CD8-positive, alpha-beta memory T cell (primary cell): ENCODE data around the gene RNF186. TPM values are rescaled to one million over a fixed set of nuclear protein-coding genes. Genes with fewer than 3 reads are reported as not detected.
"Not testable (repeated sequence)": the region's sequence is repeated elsewhere in the genome, so short reads cannot be mapped to it uniquely, and the experiment has no call there.

ENCODE experiments used
- CTCF ChIA-PET: fragments of 350-600 bp; sonication (Branson Sonifier 250); formaldehyde crosslinking; loops from one replicate; lab custom pipeline; 2021; ENCODE audit warnings: antibody characterized with exemption; lab: Charles Lee
- POLR2A ChIA-PET: fragments of 350-600 bp; sonication (Branson Sonifier 250); formaldehyde crosslinking; loops from one replicate; lab custom pipeline; 2021; ENCODE audit warnings: antibody characterized with exemption; lab: Charles Lee
- DNase-seq, 5 donors: peaks; one replicate each; pipeline versions ENCODE4 v3.0.0 to v3.0.0-alpha.2; 2020 to 2022; ENCODE audit warnings: mixed read lengths in 1 of 5
- H3K27ac ChIP-seq: one replicate; pipeline ENCODE4 v1.7.0; 2013; ENCODE audit warnings: low read depth, mild to moderate bottlenecking, low read length, moderate library complexity
- H3K27me3 ChIP-seq: 2 replicates; pipeline ENCODE4 v1.7.0; 2013; ENCODE audit warnings: low read length, mild to moderate bottlenecking; ENCODE audit not compliant: insufficient read depth, poor library complexity, severe bottlenecking
- H3K36me3 ChIP-seq: 2 replicates; pipeline ENCODE4 v1.7.0; 2013; ENCODE audit warnings: mild to moderate bottlenecking, low read length, moderate library complexity; ENCODE audit not compliant: insufficient read depth
- H3K4me1 ChIP-seq: 2 replicates; pipeline ENCODE4 v1.7.0; 2013; ENCODE audit warnings: mild to moderate bottlenecking, low read length, moderate library complexity; ENCODE audit not compliant: insufficient read depth
- H3K4me3 ChIP-seq: 2 replicates; pipeline ENCODE4 v1.7.0; 2013; ENCODE audit warnings: mild to moderate bottlenecking, low read length
- H3K9me3 ChIP-seq: 2 replicates; pipeline ENCODE4 v1.7.0; 2013; ENCODE audit warnings: mild to moderate bottlenecking, low read length
- H3K27ac Mint-ChIP-seq, 8 donors: one replicate each; pipeline ENCODE4 v1.8.0; 2020 to 2021; ENCODE audit warnings: mixed read lengths in 8 of 8, mild to moderate bottlenecking in 6 of 8, inconsistent platforms in 3 of 8, moderate library complexity in 3 of 8
- H3K27me3 Mint-ChIP-seq, 2 donors: one replicate each; pipeline ENCODE4 v1.8.0; 2020 to 2021; ENCODE audit warnings: mixed read lengths in 2 of 2, mild to moderate bottlenecking in 1 of 2, moderate library complexity in 1 of 2
- H3K36me3 Mint-ChIP-seq, 3 donors: one replicate each; pipeline ENCODE4 v1.8.0; 2020 to 2021; ENCODE audit warnings: mixed read lengths in 3 of 3, inconsistent platforms in 1 of 3, mild to moderate bottlenecking in 1 of 3
- H3K4me1 Mint-ChIP-seq, 3 donors: one replicate each; pipeline ENCODE4 v1.8.0; 2020 to 2021; ENCODE audit warnings: mixed read lengths in 3 of 3, inconsistent platforms in 1 of 3, mild to moderate bottlenecking in 1 of 3
- H3K4me3 Mint-ChIP-seq, 7 donors: one replicate each; pipeline ENCODE4 v1.8.0; 2020 to 2021; ENCODE audit warnings: mixed read lengths in 7 of 7, mild to moderate bottlenecking in 6 of 7, moderate library complexity in 4 of 7, inconsistent platforms in 2 of 7
- H3K9me3 Mint-ChIP-seq, 5 donors: one replicate each; pipeline ENCODE4 v1.8.0; 2020 to 2022; ENCODE audit warnings: mixed read lengths in 5 of 5, mild to moderate bottlenecking in 3 of 5, moderate library complexity in 2 of 5, inconsistent platforms in 1 of 5
- polyA plus RNA-seq: library from polyadenylated mRNA; unstranded; fragments of 300-500 nt; fragmentation: Illumina TruSeq; gene quantifications from one replicate; pipeline ENCODE4 v1.2.3, GENCODE V29; 2021
- total RNA-seq, 2 experiments: library from RNA; stranded (reverse); gene quantifications; one replicate each; pipeline ENCODE4 v1.2.3, GENCODE V29; 2021

Gene RNF186
- total and polyA plus RNA-seq, 3 experiments from 2014 or later = not detected

DNA sequence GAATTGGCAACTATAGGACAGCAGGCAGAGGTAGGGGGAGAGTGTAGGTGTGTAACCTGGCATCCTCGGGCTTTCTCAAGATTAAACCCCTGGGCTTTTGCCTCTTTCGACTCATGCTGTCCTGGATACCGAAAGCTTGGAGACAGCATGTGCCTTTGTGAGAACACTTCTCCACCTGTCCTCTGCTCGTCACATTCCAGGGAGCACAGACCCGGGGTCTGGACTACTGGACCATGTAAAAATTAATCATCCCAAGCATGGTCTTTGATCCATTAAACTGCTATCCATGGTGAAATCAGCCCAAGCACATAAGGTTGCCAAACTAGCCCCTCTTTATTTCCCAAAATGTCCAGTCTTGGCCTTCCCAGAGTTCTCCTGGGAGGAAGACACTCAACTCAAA, 9.0 kb upstream of the RNF186 start:
- Mint-ChIP-seq H3K36me3 (peaks cover 0 to 2% (median 0%) of the 10 kb centered on the region in 3 donors), H3K27me3 (peaks cover 10 to 20% of the 10 kb centered on the region in 2 donors), H3K4me1 (peaks cover 0 to 3% (median 0%) of the 10 kb centered on the region in 3 donors), H3K27ac (no peak overlapping the region), H3K4me3 (no peak overlapping the region), H3K9me3 (no peaks in the 10 kb centered on the region)
- Histone ChIP-seq H3K36me3 (no peaks in the 10 kb centered on the region), H3K27ac (no peak overlapping the region), H3K4me3 (no peak overlapping the region), H3K4me1 (no peaks in the 10 kb centered on the region), H3K9me3 (no peaks in the 10 kb centered on the region), H3K27me3 (no peaks in the 10 kb centered on the region)
- POLR2A ChIA-PET = no interaction called here
- CTCF ChIA-PET = no interaction called here
- DNase-seq = no peak

DNA sequence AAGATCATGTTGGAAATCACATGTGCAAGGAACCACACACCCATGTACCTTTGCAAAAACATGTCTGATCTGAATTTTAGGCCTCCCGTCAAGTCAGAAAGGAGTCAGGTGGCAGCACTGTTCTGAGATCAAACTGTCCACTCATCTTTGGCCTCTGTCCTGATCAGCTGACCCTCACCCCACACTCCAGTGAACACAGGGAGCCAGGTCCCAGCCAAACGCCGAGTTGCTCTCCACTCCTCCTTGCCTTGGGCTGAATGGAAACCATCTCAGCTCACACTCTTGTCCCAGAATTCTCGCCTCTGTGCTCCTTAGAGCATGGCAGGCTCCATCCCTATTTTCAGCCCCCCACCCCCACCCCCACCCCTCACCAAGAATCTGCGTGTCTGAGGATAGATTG, 4.6 kb upstream of the RNF186 start:
- CTCF ChIA-PET = no interaction called here
- Mint-ChIP-seq H3K4me1 (no peaks in the 10 kb centered on the region), H3K9me3 (no peaks in the 10 kb centered on the region), H3K36me3 (no peaks in the 10 kb centered on the region), H3K27me3 (peaks cover 3 to 5% of the 10 kb centered on the region in 2 donors), H3K4me3 (no peak overlapping the region), H3K27ac (no peak overlapping the region)
- Histone ChIP-seq H3K9me3 (no peaks in the 10 kb centered on the region), H3K4me1 (no peaks in the 10 kb centered on the region), H3K27ac (no peak overlapping the region), H3K27me3 (no peaks in the 10 kb centered on the region), H3K4me3 (no peak overlapping the region), H3K36me3 (no peaks in the 10 kb centered on the region)
- DNase-seq = no peak
- POLR2A ChIA-PET = no interaction called here

DNA sequence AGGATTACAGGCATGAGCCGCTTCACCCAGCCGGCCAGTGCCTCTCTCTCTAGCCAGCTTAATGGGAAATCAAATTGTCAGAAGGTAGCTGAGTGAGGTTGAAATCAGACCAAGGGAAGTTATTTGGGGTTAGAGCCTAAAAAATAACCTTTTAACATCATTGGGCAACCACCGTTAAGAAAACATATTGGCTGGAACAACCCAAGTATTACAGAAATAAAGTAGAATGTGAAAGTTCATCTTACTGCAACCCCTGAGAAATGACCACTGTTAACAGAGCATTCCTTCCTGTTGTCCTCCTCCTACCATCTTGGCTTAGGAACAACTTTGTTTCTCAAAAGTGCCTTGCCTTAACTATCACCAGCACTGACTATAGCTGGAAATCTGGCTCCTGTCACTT, 3.2 kb upstream of the RNF186 start:
- Histone ChIP-seq H3K4me1 (no peaks in the 10 kb centered on the region), H3K36me3 (no peaks in the 10 kb centered on the region), H3K4me3 (no peak overlapping the region), H3K27me3 (no peaks in the 10 kb centered on the region), H3K27ac (no peak overlapping the region), H3K9me3 (no peaks in the 10 kb centered on the region)
- CTCF ChIA-PET = no interaction called here
- H3K27ac Mint-ChIP-seq = no peak overlapping the region
- H3K4me1 Mint-ChIP-seq = no peaks in the 10 kb centered on the region
- H3K4me3 Mint-ChIP-seq = no peak overlapping the region
- no peaks in the 10 kb centered on the region for H3K9me3 Mint-ChIP-seq
- peaks cover 5 to 6% of the 10 kb centered on the region in 2 donors for H3K27me3 Mint-ChIP-seq
- POLR2A ChIA-PET = no interaction called here
- no peak for DNase-seq
- H3K36me3 Mint-ChIP-seq = no peaks in the 10 kb centered on the region

DNA sequence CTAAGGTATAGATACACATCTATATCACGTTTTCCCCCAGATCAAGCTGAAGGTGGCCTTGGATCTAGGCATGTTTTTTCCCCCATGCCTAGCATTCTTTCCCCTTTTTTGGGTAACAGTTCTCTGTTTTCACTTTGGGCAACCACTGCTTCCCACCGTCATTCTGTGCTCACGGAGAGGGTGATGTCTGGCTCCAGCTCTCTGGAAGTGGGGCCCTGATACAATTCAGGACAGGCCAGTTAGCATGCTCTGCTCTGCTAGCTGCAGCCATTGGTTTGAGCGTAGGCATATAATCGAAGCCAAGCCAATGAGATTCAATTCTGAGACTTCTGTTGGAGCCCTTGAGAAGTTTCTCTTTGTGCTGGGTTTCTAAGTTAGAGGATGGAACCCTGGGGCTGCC, 2.1 kb upstream of the RNF186 start:
- CTCF ChIA-PET = no interaction called here
- no peak overlapping the region for H3K27ac ChIP-seq
- DNase-seq = no peak
- H3K4me3 Mint-ChIP-seq = no peak overlapping the region
- POLR2A ChIA-PET = no interaction called here
- no peaks in the 10 kb centered on the region for H3K4me1 Mint-ChIP-seq
- H3K9me3 ChIP-seq = no peaks in the 10 kb centered on the region
- H3K36me3 Mint-ChIP-seq = no peaks in the 10 kb centered on the region
- no peaks in the 10 kb centered on the region for H3K9me3 Mint-ChIP-seq
- peaks cover 5 to 6% of the 10 kb centered on the region in 2 donors for H3K27me3 Mint-ChIP-seq
- no peaks in the 10 kb centered on the region for H3K27me3 ChIP-seq
- H3K4me3 ChIP-seq = no peak overlapping the region
- no peaks in the 10 kb centered on the region for H3K36me3 ChIP-seq
- no peaks in the 10 kb centered on the region for H3K4me1 ChIP-seq
- peak overlapping the region in 1 of 8 donors; percentile 8 for H3K27ac Mint-ChIP-seq

DNA sequence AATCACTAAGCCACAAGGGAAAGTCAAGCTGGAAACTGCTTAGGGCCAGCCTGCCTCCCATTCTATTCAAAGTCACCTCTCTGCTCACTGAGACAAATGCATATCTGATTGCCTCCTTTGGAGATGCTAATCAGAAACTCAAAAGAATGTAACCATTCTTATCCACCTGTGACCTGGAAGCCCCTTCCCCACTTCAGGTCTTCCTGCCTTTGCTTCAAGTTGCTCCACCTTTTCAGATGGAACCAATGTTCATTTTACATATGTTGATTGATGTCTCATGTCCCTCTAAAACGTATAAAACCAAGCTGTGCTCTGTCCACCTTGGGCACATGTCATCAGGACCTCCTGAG, 1.6 kb upstream of the RNF186 start:
- H3K4me3 ChIP-seq, POLR2A ChIA-PET, H3K36me3 Mint-ChIP-seq, H3K4me3 Mint-ChIP-seq, H3K36me3 ChIP-seq, CTCF ChIA-PET, H3K9me3 Mint-ChIP-seq, H3K27ac ChIP-seq, H3K9me3 ChIP-seq, H3K27me3 Mint-ChIP-seq, H3K4me1 Mint-ChIP-seq, DNase-seq, H3K27me3 ChIP-seq, H3K4me1 ChIP-seq: not testable (repeated sequence)
- H3K27ac Mint-ChIP-seq = peak overlapping the region in 1 of 8 donors; percentile 8

DNA sequence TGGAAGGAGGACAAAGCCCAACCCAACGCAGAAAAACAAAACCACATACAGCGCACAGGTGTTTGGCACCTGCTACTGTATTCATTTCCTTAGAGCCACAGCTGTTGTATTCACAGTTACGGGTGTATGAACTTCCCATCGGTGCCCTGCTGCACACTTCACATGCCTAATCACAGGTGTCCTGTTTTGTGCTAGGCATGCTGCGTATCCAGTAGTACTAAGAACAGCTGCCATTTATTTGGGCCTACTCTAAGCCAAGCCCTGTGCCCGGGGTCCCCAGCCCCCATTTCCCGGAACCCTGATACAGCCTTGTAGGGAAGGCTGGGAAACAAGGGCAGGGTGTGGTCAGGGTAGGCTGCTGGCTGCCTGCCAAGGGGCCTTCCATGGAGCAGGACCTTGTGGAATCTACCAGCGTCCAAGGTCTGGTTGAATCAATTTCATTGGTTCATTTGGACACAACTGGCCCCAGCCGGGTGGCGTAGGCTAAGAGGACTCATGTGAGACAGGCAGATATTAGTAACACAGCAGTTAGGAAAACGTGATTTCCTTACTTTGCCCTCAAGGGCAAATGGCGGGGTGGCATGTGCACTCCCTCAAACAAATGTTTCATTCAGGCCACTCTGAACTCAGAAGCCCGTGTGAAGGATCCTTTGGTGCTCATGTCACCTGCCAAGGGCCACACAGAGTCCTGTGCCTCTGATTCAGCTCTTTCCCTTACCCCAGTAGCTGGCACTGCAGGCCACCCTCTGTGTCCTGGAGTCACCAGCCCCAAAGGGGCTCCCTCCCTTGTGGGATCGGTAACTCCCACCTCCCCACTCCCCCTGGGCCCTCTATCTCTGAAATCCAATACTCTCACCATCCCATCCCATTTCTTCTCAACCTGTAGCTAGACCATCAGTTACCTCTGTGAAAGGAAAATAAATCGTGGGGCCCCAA, 986 bp upstream of the RNF186 start:
- H3K36me3 ChIP-seq = no peaks in the 10 kb centered on the region
- H3K4me3 Mint-ChIP-seq = no peak overlapping the region
- POLR2A ChIA-PET = no interaction called here

DNA sequence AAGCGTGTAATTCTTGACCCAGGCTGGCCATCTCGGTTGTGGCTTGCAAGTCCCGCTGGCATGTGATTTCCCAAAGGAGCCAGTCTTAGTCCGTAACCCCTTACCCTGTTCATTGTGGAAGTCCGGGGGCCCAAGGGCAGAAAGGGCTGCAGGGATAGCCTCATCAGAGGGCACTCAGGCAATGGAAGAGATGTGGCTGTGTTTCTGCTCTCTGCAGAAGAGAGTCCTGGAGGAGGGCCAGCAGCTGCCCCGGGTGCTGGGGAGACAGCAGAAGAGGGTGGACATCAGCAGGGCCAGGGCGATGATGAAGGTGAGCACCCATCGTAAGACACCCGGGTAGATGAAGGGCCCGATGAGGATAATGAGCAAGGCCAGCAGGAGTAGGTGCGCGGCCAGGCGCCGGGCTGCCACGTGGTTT, 830 bp downstream of the RNF186 start:
- H3K27me3 ChIP-seq = no peaks in the 10 kb centered on the region
- no peak overlapping the region for H3K4me3 ChIP-seq
- no peak overlapping the region for H3K27ac ChIP-seq
- H3K9me3 ChIP-seq = no peaks in the 10 kb centered on the region
- no peaks in the 10 kb centered on the region for H3K36me3 ChIP-seq
- no peak for DNase-seq
- Mint-ChIP-seq H3K4me1 (no peaks in the 10 kb centered on the region), H3K27me3 (peaks cover 3% of the 10 kb centered on the region in 2 donors), H3K4me3 (no peak overlapping the region), H3K9me3 (no peaks in the 10 kb centered on the region), H3K27ac (no peak overlapping the region), H3K36me3 (no peaks in the 10 kb centered on the region)
- ChIA-PET CTCF (interaction anchor here (0.9 kb wide), 1 partner anchor 11 kb away, joined by 4 read pairs; no protein-coding TSS in a partner anchor), POLR2A (no interaction called here)
- H3K4me1 ChIP-seq = no peaks in the 10 kb centered on the region

More for the DNA sequence above, 986 bp upstream of the RNF186 start:
- Mint-ChIP-seq H3K27me3 (peaks cover 3 to 4% of the 10 kb centered on the region in 2 donors), H3K4me1 (no peaks in the 10 kb centered on the region), H3K9me3 (no peaks in the 10 kb centered on the region), H3K27ac (no peak overlapping the region), H3K36me3 (no peaks in the 10 kb centered on the region)
- H3K27me3 ChIP-seq = no peaks in the 10 kb centered on the region
- no peak for DNase-seq
- H3K4me1 ChIP-seq = no peaks in the 10 kb centered on the region
- CTCF ChIA-PET = no interaction called here
- no peak overlapping the region for H3K27ac ChIP-seq
- no peak overlapping the region for H3K4me3 ChIP-seq
- no peaks in the 10 kb centered on the region for H3K9me3 ChIP-seq

DNA sequence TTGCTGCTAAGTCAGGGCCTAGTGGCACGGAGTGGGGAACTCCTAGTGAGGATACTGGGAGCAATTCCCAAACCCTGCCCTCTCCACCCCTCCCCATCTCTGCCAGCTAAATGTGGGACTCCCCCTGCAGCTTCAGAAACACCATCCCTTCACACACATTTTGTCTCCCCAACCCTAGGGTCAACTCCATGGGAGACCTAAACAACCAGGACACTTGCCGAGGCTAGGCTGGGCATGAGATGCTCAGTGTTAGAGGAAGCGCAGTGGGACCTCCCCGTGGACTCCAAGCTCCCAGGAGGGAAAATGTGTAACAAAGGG, 1.5 kb downstream of the RNF186 start:
- Histone ChIP-seq H3K9me3 (no peaks in the 10 kb centered on the region), H3K27me3 (no peaks in the 10 kb centered on the region), H3K36me3 (no peaks in the 10 kb centered on the region), H3K4me1 (no peaks in the 10 kb centered on the region), H3K27ac (no peak overlapping the region), H3K4me3 (no peak overlapping the region)
- Mint-ChIP-seq H3K27me3 (peaks cover 3% of the 10 kb centered on the region in 2 donors), H3K9me3 (no peaks in the 10 kb centered on the region), H3K4me3 (no peak overlapping the region), H3K36me3 (no peaks in the 10 kb centered on the region), H3K27ac (no peak overlapping the region), H3K4me1 (no peaks in the 10 kb centered on the region)
- DNase-seq = no peak
- POLR2A ChIA-PET = no interaction called here
- CTCF ChIA-PET = interaction anchor here (0.9 to 1.7 kb wide), 2 partner anchors 10 to 52 kb away, joined by 3 to 4 read pairs; no protein-coding TSS in a partner anchor
